Muscle layer of colon (tissue), 2 donors: Measurements from ENCODE around the gene FOXRED2.
A peak's percentile ranks its signal among the peaks of the same experiment; 100 is the strongest.

Experiments
- H3K27ac ChIP-seq: one replicate; pipeline ENCODE4 v1.7.0; 2013; ENCODE audit warnings: low read depth, mild to moderate bottlenecking, low read length, moderate library complexity
- H3K27me3 ChIP-seq, 2 donors: one replicate each; pipeline ENCODE4 v1.7.0; 2013; ENCODE audit warnings: low read length in 2 of 2, mild to moderate bottlenecking in 2 of 2; ENCODE audit not compliant: insufficient read depth in 2 of 2, control insufficient read depth in 1 of 2
- H3K36me3 ChIP-seq: one replicate; pipeline ENCODE4 v1.7.0; 2013; ENCODE audit warnings: mild to moderate bottlenecking, low read length; ENCODE audit not compliant: insufficient read depth
- H3K4me1 ChIP-seq: one replicate; pipeline ENCODE4 v1.7.0; 2013; ENCODE audit warnings: mild to moderate bottlenecking, low read length; ENCODE audit not compliant: insufficient read depth
- H3K4me3 ChIP-seq, 2 donors: one replicate each; pipeline ENCODE4 v1.7.0; 2013; ENCODE audit warnings: low read length in 2 of 2, low read depth in 1 of 2, mild to moderate bottlenecking in 1 of 2, moderate library complexity in 1 of 2
- H3K9ac ChIP-seq: one replicate; pipeline ENCODE4 v1.7.0; 2013; ENCODE audit warnings: low read length
- H3K9me3 ChIP-seq: one replicate; pipeline ENCODE4 v1.7.0; 2013; ENCODE audit warnings: mild to moderate bottlenecking, low read length
- donor health status: abdominal sarcoma.
- donor health status: Adenocarcinoma of cecum.

FOXRED2 gene

GRCh38 chr22:36506637-36507517 is at the start of gene FOXRED2:
Gene FOXRED2 (minus strand): TSS chr22:36507040. CDS start chr22:36506422, 618 bp downstream.
- H3K27me3 ChIP-seq: no peaks in the 10 kb centered on the region
- no peak within 1 kb of the TSS for H3K9ac ChIP-seq
- no peaks in the 10 kb centered on the region for H3K9me3 ChIP-seq
- H3K4me1 ChIP-seq: peaks cover 16% of the 10 kb centered on the region
- H3K4me3 ChIP-seq: peak within 1 kb of the TSS; percentile 59 to 64
- peaks cover 17% of the 10 kb centered on the region for H3K36me3 ChIP-seq
- peak within 1 kb of the TSS; percentile 55 for H3K27ac ChIP-seq

- peaks cover 13% of the 10 kb centered on the region in 2 donors for H3K27me3 ChIP-seq
- H3K9me3 ChIP-seq: no peaks in the 10 kb centered on the region
Observed at GRCh38 chr22:36554098-36554497, 47.3 kb upstream of the FOXRED2 start.

GRCh38 chr22:36552289-36552688 is 45.4 kb upstream of the FOXRED2 start:
- H3K9me3 ChIP-seq: no peaks in the 10 kb centered on the region
- H3K4me3 ChIP-seq: no peak overlapping the region
- no peak overlapping the region for H3K27ac ChIP-seq
- H3K4me1 ChIP-seq: no peaks in the 10 kb centered on the region
- no peak overlapping the region for H3K9ac ChIP-seq
- peaks cover 13% of the 10 kb centered on the region in 2 donors for H3K27me3 ChIP-seq
- no peaks in the 10 kb centered on the region for H3K36me3 ChIP-seq

More at GRCh38 chr22:36554098-36554497, 47.3 kb upstream of the FOXRED2 start:
- Histone ChIP-seq H3K9ac (no peak overlapping the region), H3K27ac (no peak overlapping the region), H3K36me3 (no peaks in the 10 kb centered on the region), H3K4me3 (no peak overlapping the region), H3K4me1 (no peaks in the 10 kb centered on the region)

- peaks cover 16 to 21% of the 10 kb centered on the region in 2 donors for H3K27me3 ChIP-seq
- H3K9ac ChIP-seq: no peak overlapping the region
- H3K27ac ChIP-seq: no peak overlapping the region
- H3K36me3 ChIP-seq: no peaks in the 10 kb centered on the region
- H3K4me1 ChIP-seq: no peaks in the 10 kb centered on the region
- no peaks in the 10 kb centered on the region for H3K9me3 ChIP-seq
- no peak overlapping the region for H3K4me3 ChIP-seq
Observed at GRCh38 chr22:36550701-36551495, 44.1 kb upstream of the FOXRED2 start.

GRCh38 chr22:36549033-36549432 is 42.2 kb upstream of the FOXRED2 start:
- H3K9ac ChIP-seq: no peak overlapping the region
- H3K4me3 ChIP-seq: no peak overlapping the region
- H3K27me3 ChIP-seq: peaks cover 16 to 21% of the 10 kb centered on the region in 2 donors
- H3K4me1 ChIP-seq: no peaks in the 10 kb centered on the region
- H3K36me3 ChIP-seq: no peaks in the 10 kb centered on the region
- H3K9me3 ChIP-seq: no peaks in the 10 kb centered on the region
- H3K27ac ChIP-seq: no peak overlapping the region

GRCh38 chr22:36548606-36549005 is 41.8 kb upstream of the FOXRED2 start:
- Histone ChIP-seq H3K36me3 (no peaks in the 10 kb centered on the region), H3K27ac (no peak overlapping the region), H3K4me1 (no peaks in the 10 kb centered on the region), H3K9ac (no peak overlapping the region), H3K4me3 (no peak overlapping the region), H3K27me3 (peaks cover 16 to 21% of the 10 kb centered on the region in 2 donors), H3K9me3 (no peaks in the 10 kb centered on the region)

GRCh38 chr22:36546932-36547331 is 40.1 kb upstream of the FOXRED2 start:
- Histone ChIP-seq H3K27ac (no peak overlapping the region), H3K4me3 (no peak overlapping the region), H3K27me3 (peaks cover 15 to 21% of the 10 kb centered on the region in 2 donors), H3K9me3 (no peaks in the 10 kb centered on the region), H3K4me1 (peaks cover 4% of the 10 kb centered on the region), H3K36me3 (no peaks in the 10 kb centered on the region), H3K9ac (no peak overlapping the region)

GRCh38 chr22:36546092-36546804 is 39.4 kb upstream of the FOXRED2 start:
- H3K36me3 ChIP-seq: no peaks in the 10 kb centered on the region
- H3K27me3 ChIP-seq: peaks cover 8 to 18% of the 10 kb centered on the region in 2 donors
- H3K27ac ChIP-seq: no peak overlapping the region
- H3K4me1 ChIP-seq: peaks cover 4% of the 10 kb centered on the region
- no peaks in the 10 kb centered on the region for H3K9me3 ChIP-seq
- no peak overlapping the region for H3K4me3 ChIP-seq
- no peak overlapping the region for H3K9ac ChIP-seq

- Histone ChIP-seq H3K27me3 (peaks cover 3 to 9% of the 10 kb centered on the region in 2 donors), H3K27ac (no peak overlapping the region), H3K36me3 (no peaks in the 10 kb centered on the region), H3K9ac (no peak overlapping the region), H3K9me3 (no peaks in the 10 kb centered on the region), H3K4me3 (no peak overlapping the region), H3K4me1 (peaks cover 4% of the 10 kb centered on the region)
Observed at GRCh38 chr22:36544107-36544620, 37.3 kb upstream of the FOXRED2 start.

- no peak overlapping the region for H3K27ac ChIP-seq
- no peaks in the 10 kb centered on the region for H3K9me3 ChIP-seq
- no peaks in the 10 kb centered on the region for H3K36me3 ChIP-seq
- peaks cover 4% of the 10 kb centered on the region for H3K4me1 ChIP-seq
- no peak overlapping the region for H3K9ac ChIP-seq
- H3K4me3 ChIP-seq: no peak overlapping the region
- peaks cover 3 to 5% of the 10 kb centered on the region in 2 donors for H3K27me3 ChIP-seq
Observed at GRCh38 chr22:36541831-36542411, 35.1 kb upstream of the FOXRED2 start.
